Stomach smooth muscle (tissue), 2 donors: ENCODE measurements around the gene INPP5E.

Experiments used
- H3K27ac ChIP-seq: one replicate; pipeline ENCODE4 v1.7.0; 2013; ENCODE audit warnings: mild to moderate bottlenecking, low read length, inconsistent platforms
- H3K27me3 ChIP-seq, 2 donors: one replicate each; pipeline ENCODE4 v1.7.0; 2013; ENCODE audit warnings: low read length in 2 of 2; ENCODE audit not compliant: insufficient read depth in 2 of 2, control insufficient read depth in 1 of 2
- H3K36me3 ChIP-seq, 2 donors: one replicate each; pipeline ENCODE4 v1.7.0; 2013; ENCODE audit warnings: low read length in 2 of 2; ENCODE audit not compliant: control insufficient read depth in 2 of 2, insufficient read depth in 2 of 2
- H3K4me1 ChIP-seq: one replicate; pipeline ENCODE4 v1.7.0; 2013; ENCODE audit warnings: low read length; ENCODE audit not compliant: control insufficient read depth, insufficient read depth
- H3K4me3 ChIP-seq, 2 donors: one replicate each; pipeline ENCODE4 v1.7.0; 2013; ENCODE audit warnings: low read length in 2 of 2
- H3K9ac ChIP-seq, 2 donors: one replicate each; pipeline ENCODE4 v1.7.0; 2013; ENCODE audit warnings: low read length in 2 of 2, mild to moderate bottlenecking in 1 of 2
- H3K9me3 ChIP-seq, 2 donors: one replicate each; pipeline ENCODE4 v1.7.0; 2013; ENCODE audit warnings: low read length in 2 of 2; ENCODE audit not compliant: control insufficient read depth in 2 of 2
- donor health status: healthy.
- donor health status: Pancreatic carcinoma.

INPP5E gene

GRCh38 chr9:136443087-136443486 lies 3.4 kb upstream of the INPP5E start:
- Histone ChIP-seq H3K9me3 (no peaks in the 10 kb centered on the region), H3K27ac (no peak overlapping the region), H3K27me3 (no peaks in the 10 kb centered on the region), H3K4me1 (peaks cover 16% of the 10 kb centered on the region), H3K4me3 (no peak overlapping the region), H3K9ac (no peak overlapping the region), H3K36me3 (peaks cover 47 to 61% of the 10 kb centered on the region in 2 donors)

- H3K27ac ChIP-seq, result no peak overlapping the region
- no peaks in the 10 kb centered on the region for H3K9me3 ChIP-seq
- H3K4me1 ChIP-seq, result peaks cover 24% of the 10 kb centered on the region
- no peaks in the 10 kb centered on the region for H3K27me3 ChIP-seq
- no peak overlapping the region for H3K4me3 ChIP-seq
- no peak overlapping the region for H3K9ac ChIP-seq
- H3K36me3 ChIP-seq, result peaks cover 38 to 55% of the 10 kb centered on the region in 2 donors
Observed at GRCh38 chr9:136442265-136442664, 2.6 kb upstream of the INPP5E start.

GRCh38 chr9:136441681-136442245 lies 2.1 kb upstream of the INPP5E start:
- H3K27ac ChIP-seq, result no peak overlapping the region
- H3K36me3 ChIP-seq, result peaks cover 33 to 50% of the 10 kb centered on the region in 2 donors

GRCh38 chr9:136441191-136441680 lies 1.6 kb upstream of the INPP5E start:
- Histone ChIP-seq H3K9me3 (no peaks in the 10 kb centered on the region), H3K27me3 (no peaks in the 10 kb centered on the region), H3K4me1 (peaks cover 34% of the 10 kb centered on the region), H3K27ac (no peak overlapping the region), H3K36me3 (peaks cover 30 to 46% of the 10 kb centered on the region in 2 donors), H3K9ac (no peak overlapping the region), H3K4me3 (no peak overlapping the region)

More at GRCh38 chr9:136441681-136442245, 2.1 kb upstream of the INPP5E start:
- no peaks in the 10 kb centered on the region for H3K9me3 ChIP-seq
- peaks cover 29% of the 10 kb centered on the region for H3K4me1 ChIP-seq
- H3K27me3 ChIP-seq, result no peaks in the 10 kb centered on the region
- no peak overlapping the region for H3K9ac ChIP-seq
- no peak overlapping the region for H3K4me3 ChIP-seq

GRCh38 chr9:136438548-136439480 lies 831 bp downstream of the INPP5E start:
- Histone ChIP-seq H3K9ac (peak overlapping the region; percentile 64 to 73), H3K27ac (no peak overlapping the region), H3K4me1 (peaks cover 34% of the 10 kb centered on the region), H3K9me3 (no peaks in the 10 kb centered on the region), H3K4me3 (peak overlapping the region; percentile 70 to 80), H3K36me3 (peaks cover 12 to 33% of the 10 kb centered on the region in 2 donors), H3K27me3 (no peaks in the 10 kb centered on the region)

GRCh38 chr9:136437839-136438547 lies 1.7 kb downstream of the INPP5E start:
- Histone ChIP-seq H3K4me3 (peak overlapping the region; percentile 70 to 80), H3K9ac (peak overlapping the region; percentile 64 to 73), H3K4me1 (peaks cover 34% of the 10 kb centered on the region), H3K36me3 (peaks cover 10 to 27% of the 10 kb centered on the region in 2 donors), H3K27ac (no peak overlapping the region), H3K27me3 (no peaks in the 10 kb centered on the region), H3K9me3 (no peaks in the 10 kb centered on the region)

GRCh38 chr9:136437430-136437829 lies 2.2 kb downstream of the INPP5E start:
- H3K36me3 ChIP-seq, result peaks cover 4 to 27% of the 10 kb centered on the region in 2 donors
- H3K9me3 ChIP-seq, result no peaks in the 10 kb centered on the region
- H3K27me3 ChIP-seq, result no peaks in the 10 kb centered on the region
- no peak overlapping the region for H3K27ac ChIP-seq
- peak overlapping the region; percentile 55 to 64 for H3K9ac ChIP-seq
- peak overlapping the region; percentile 49 to 80 for H3K4me3 ChIP-seq
- peaks cover 34% of the 10 kb centered on the region for H3K4me1 ChIP-seq

GRCh38 chr9:136436055-136436634 lies 3.5 kb downstream of the INPP5E start:
- Histone ChIP-seq H3K27me3 (no peaks in the 10 kb centered on the region), H3K9ac (no peak overlapping the region)

GRCh38 chr9:136434580-136435169 lies 5.0 kb downstream of the INPP5E start:
- H3K27ac ChIP-seq, result no peak overlapping the region
- H3K4me1 ChIP-seq, result peaks cover 30% of the 10 kb centered on the region
- H3K27me3 ChIP-seq, result no peaks in the 10 kb centered on the region
- no peak overlapping the region for H3K4me3 ChIP-seq
- no peak overlapping the region for H3K9ac ChIP-seq
- no peaks in the 10 kb centered on the region for H3K9me3 ChIP-seq
- peaks cover 0 to 22% of the 10 kb centered on the region in 2 donors for H3K36me3 ChIP-seq

More at GRCh38 chr9:136436055-136436634, 3.5 kb downstream of the INPP5E start:
- Histone ChIP-seq H3K4me3 (no peak overlapping the region), H3K9me3 (no peaks in the 10 kb centered on the region), H3K4me1 (peaks cover 34% of the 10 kb centered on the region), H3K27ac (no peak overlapping the region), H3K36me3 (peaks cover 0 to 18% of the 10 kb centered on the region in 2 donors)
